Measurements from ENCODE around the gene TREM2. TPM values are rescaled to one million over a fixed set of nuclear protein-coding genes. Genes with fewer than 3 reads are reported as not detected.

The TREM2 gene
- total and polyA plus RNA-seq, 2 experiments from 2014 or later: 2.2 to 2.5 TPM

- H3K36me3 ChIP-seq (replicated peaks; ENCODE audit: insufficient read depth, low read depth): no peaks in the 10 kb centered on the region
- H3K9me3 ChIP-seq (ENCODE audit: low read depth): no peaks in the 10 kb centered on the region
- DNase-seq (ENCODE audit: low spot score): no peak
- H3K27me3 ChIP-seq: no peaks in the 10 kb centered on the region
- 87% methylated on average over 5 of the region's 5 CpGs for WGBS (ENCODE audit: low lambda C conversion rate, missing lambda C conversion rate)
- no peaks in the 10 kb centered on the region for H3K9me2 ChIP-seq (replicated peaks; ENCODE audit: insufficient read depth)
- H3K4me2 ChIP-seq: peak within 1 kb of the TSS; percentile 48
- H4K20me1 ChIP-seq (ENCODE audit: insufficient read depth, poor library complexity, severe bottlenecking): no peaks in the 10 kb centered on the region
- H3K4me3 ChIP-seq: no peak within 1 kb of the TSS
- H3K27ac ChIP-seq: no peak within 1 kb of the TSS
- TF ChIP-seq CTCF (IDR thresholded peaks at IDR 0.05; ENCODE audit: poor library complexity) (no peak), EZH2 (IDR thresholded peaks at IDR 0.05; ENCODE audit: borderline replicate concordance) (no peak), EZH2phosphoT487 (IDR thresholded peaks at IDR 0.05; ENCODE audit: low read depth, severe bottlenecking, unreplicated experiment) (no peak)
- no peak within 1 kb of the TSS for H2AFZ ChIP-seq
- H3K4me1 ChIP-seq (ENCODE audit: insufficient read depth): peaks cover 9% of the 10 kb centered on the region
- H3K79me2 ChIP-seq: no peaks in the 10 kb centered on the region
Observed at GRCh38 chr6:41153992-41154625, 8.8 kb downstream of the TREM2 start, which contains the start of gene TREML1. Gene TREML1, minus strand, starts transcription at chr6:41154347. Its CDS starts 59 bp downstream, at chr6:41154288.

GRCh38 chr6:41153451-41153850, 9.5 kb downstream of the TREM2 start:
- DNase-seq (ENCODE audit: low spot score): no peak
- H3K27me3 ChIP-seq: no peaks in the 10 kb centered on the region
- WGBS (ENCODE audit: low lambda C conversion rate, missing lambda C conversion rate): 86% methylated on average over 3 of the region's 4 CpGs

GRCh38 chr6:41150671-41151070, 12.2 kb downstream of the TREM2 start:
- Histone ChIP-seq H3K4me3 (no peak overlapping the region), H3K9me3 (ENCODE audit: low read depth) (no peaks in the 10 kb centered on the region), H3K9me2 (replicated peaks; ENCODE audit: insufficient read depth) (no peaks in the 10 kb centered on the region), H4K20me1 (ENCODE audit: insufficient read depth, poor library complexity, severe bottlenecking) (no peaks in the 10 kb centered on the region), H3K27me3 (no peaks in the 10 kb centered on the region), H3K79me2 (no peaks in the 10 kb centered on the region), H3K36me3 (replicated peaks; ENCODE audit: insufficient read depth, low read depth) (no peaks in the 10 kb centered on the region), H3K4me1 (ENCODE audit: insufficient read depth) (peaks cover 8% of the 10 kb centered on the region), H3K27ac (no peak overlapping the region), H2AFZ (no peak overlapping the region), H3K4me2 (no peak overlapping the region)
- DNase-seq (ENCODE audit: low spot score): no peak
- 86% methylated on average over 1 of the region's 1 CpG for WGBS (ENCODE audit: low lambda C conversion rate, missing lambda C conversion rate)
- TF ChIP-seq EZH2 (IDR thresholded peaks at IDR 0.05; ENCODE audit: borderline replicate concordance) (no peak), CTCF (IDR thresholded peaks at IDR 0.05; ENCODE audit: poor library complexity) (no peak), EZH2phosphoT487 (IDR thresholded peaks at IDR 0.05; ENCODE audit: low read depth, severe bottlenecking, unreplicated experiment) (no peak)

More at GRCh38 chr6:41153451-41153850, 9.5 kb downstream of the TREM2 start:
- TF ChIP-seq CTCF (IDR thresholded peaks at IDR 0.05; ENCODE audit: poor library complexity) (no peak), EZH2phosphoT487 (IDR thresholded peaks at IDR 0.05; ENCODE audit: low read depth, severe bottlenecking, unreplicated experiment) (no peak), EZH2 (IDR thresholded peaks at IDR 0.05; ENCODE audit: borderline replicate concordance) (no peak)
- Histone ChIP-seq H3K4me1 (ENCODE audit: insufficient read depth) (peaks cover 9% of the 10 kb centered on the region), H3K4me3 (no peak overlapping the region), H3K9me2 (replicated peaks; ENCODE audit: insufficient read depth) (no peaks in the 10 kb centered on the region), H4K20me1 (ENCODE audit: insufficient read depth, poor library complexity, severe bottlenecking) (no peaks in the 10 kb centered on the region), H3K36me3 (replicated peaks; ENCODE audit: insufficient read depth, low read depth) (no peaks in the 10 kb centered on the region), H3K79me2 (no peaks in the 10 kb centered on the region), H2AFZ (no peak overlapping the region), H3K9me3 (ENCODE audit: low read depth) (no peaks in the 10 kb centered on the region), H3K27ac (no peak overlapping the region), H3K4me2 (no peak overlapping the region)

Data from hepatocyte (in vitro differentiated cells).